Measurements from ENCODE around the gene KCNH5.
"Not testable (repeated sequence)": the region's sequence is repeated elsewhere in the genome, so short reads cannot be mapped to it uniquely, and the experiment has no call there.

DNA sequence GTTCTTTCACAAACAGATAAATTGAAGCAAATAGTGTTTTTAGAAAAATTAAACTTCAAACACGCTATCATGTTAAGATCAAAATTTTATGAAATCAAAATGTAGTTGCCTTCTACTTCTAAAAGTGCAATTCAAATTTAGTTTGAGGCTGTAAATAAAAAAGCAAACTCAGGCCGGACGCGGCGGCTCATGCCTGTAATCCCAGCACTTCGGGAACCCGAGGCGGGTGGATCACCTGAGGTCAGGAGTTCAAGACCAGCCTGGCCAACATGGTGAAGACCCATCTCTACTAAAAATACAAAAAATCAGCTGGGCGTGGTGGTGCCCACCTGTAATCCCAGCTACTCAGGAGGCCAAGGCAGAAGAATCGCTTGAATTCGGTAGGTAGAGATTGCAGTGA is 298.4 kb downstream of the KCNH5 start:
- TF ChIP-seq POLR2A (IDR thresholded peaks at IDR 0.05; ENCODE audit: low read length); GATA1 (IDR thresholded peaks at IDR 0.05; ENCODE audit: low read depth, low read length): not testable (repeated sequence)

Measured in erythroblast (primary cell).